ENCODE measurements around the gene MRAS.

Gene MRAS

GRCh38 chr3:138366006-138366759 lies 17.8 kb downstream of the MRAS start:
- H3K79me2 ChIP-seq (ENCODE audit: insufficient read depth, low read length): no peaks in the 10 kb centered on the region
- no peak overlapping the region for H3K27ac ChIP-seq (ENCODE audit: low read depth, low read length)
- no peak overlapping the region for H3K9ac ChIP-seq (ENCODE audit: low read length)
- no peak for TF ChIP-seq EZH2phosphoT487 (conservative IDR thresholded peaks at IDR 0.05; ENCODE audit: low read length)
- no peak for TF ChIP-seq CTCF (IDR thresholded peaks at IDR 0.05; ENCODE audit: insufficient read depth, low read length, poor library complexity, severe bottlenecking)
- H3K27me3 ChIP-seq (ENCODE audit: low read length): no peaks in the 10 kb centered on the region
- no peak overlapping the region for H3K4me2 ChIP-seq (ENCODE audit: low read depth, low read length, poor library complexity, severe bottlenecking)
- H3K9me2 ChIP-seq (replicated peaks; ENCODE audit: insufficient read depth, low read length): no peaks in the 10 kb centered on the region
- H3K9me3 ChIP-seq (ENCODE audit: insufficient read depth, low read length): no peaks in the 10 kb centered on the region
- no peak overlapping the region for H3K4me3 ChIP-seq (ENCODE audit: insufficient read depth, low read length, poor library complexity, severe bottlenecking)
- H3F3A ChIP-seq (ENCODE audit: insufficient read depth): no peaks in the 10 kb centered on the region
- no peak overlapping the region for H2AFZ ChIP-seq (ENCODE audit: low read depth, low read length, severe bottlenecking)
- no peaks in the 10 kb centered on the region for H4K20me1 ChIP-seq (ENCODE audit: low read depth, low read length)
- no peaks in the 10 kb centered on the region for H3K36me3 ChIP-seq (ENCODE audit: low read length)

GRCh38 chr3:138367326-138367850 lies 19.0 kb downstream of the MRAS start:
- H3F3A ChIP-seq (ENCODE audit: insufficient read depth): no peaks in the 10 kb centered on the region
- no peaks in the 10 kb centered on the region for H3K79me2 ChIP-seq (ENCODE audit: insufficient read depth, low read length)
- no peaks in the 10 kb centered on the region for H3K36me3 ChIP-seq (ENCODE audit: low read length)
- no peaks in the 10 kb centered on the region for H3K9me2 ChIP-seq (replicated peaks; ENCODE audit: insufficient read depth, low read length)
- no peak overlapping the region for H3K9ac ChIP-seq (ENCODE audit: low read length)
- H2AFZ ChIP-seq (ENCODE audit: low read depth, low read length, severe bottlenecking): no peak overlapping the region
- TF ChIP-seq CTCF (IDR thresholded peaks at IDR 0.05; ENCODE audit: insufficient read depth, low read length, poor library complexity, severe bottlenecking) (no peak), EZH2phosphoT487 (conservative IDR thresholded peaks at IDR 0.05; ENCODE audit: low read length) (no peak)
- H3K9me3 ChIP-seq (ENCODE audit: insufficient read depth, low read length): no peaks in the 10 kb centered on the region
- H3K4me3 ChIP-seq (ENCODE audit: insufficient read depth, low read length, poor library complexity, severe bottlenecking): no peak overlapping the region
- H3K4me2 ChIP-seq (ENCODE audit: low read depth, low read length, poor library complexity, severe bottlenecking): no peak overlapping the region
- H4K20me1 ChIP-seq (ENCODE audit: low read depth, low read length): no peaks in the 10 kb centered on the region
- no peak overlapping the region for H3K27ac ChIP-seq (ENCODE audit: low read depth, low read length)
- no peaks in the 10 kb centered on the region for H3K27me3 ChIP-seq (ENCODE audit: low read length)

GRCh38 chr3:138367911-138368310 lies 19.5 kb downstream of the MRAS start:
- Histone ChIP-seq H3K27me3 (ENCODE audit: low read length) (no peaks in the 10 kb centered on the region), H3K4me2 (ENCODE audit: low read depth, low read length, poor library complexity, severe bottlenecking) (no peak overlapping the region), H3K4me3 (ENCODE audit: insufficient read depth, low read length, poor library complexity, severe bottlenecking) (no peak overlapping the region), H3F3A (ENCODE audit: insufficient read depth) (no peaks in the 10 kb centered on the region), H2AFZ (ENCODE audit: low read depth, low read length, severe bottlenecking) (no peak overlapping the region), H3K79me2 (ENCODE audit: insufficient read depth, low read length) (no peaks in the 10 kb centered on the region), H3K9ac (ENCODE audit: low read length) (no peak overlapping the region), H3K9me2 (replicated peaks; ENCODE audit: insufficient read depth, low read length) (no peaks in the 10 kb centered on the region), H3K9me3 (ENCODE audit: insufficient read depth, low read length) (no peaks in the 10 kb centered on the region), H4K20me1 (ENCODE audit: low read depth, low read length) (no peaks in the 10 kb centered on the region), H3K27ac (ENCODE audit: low read depth, low read length) (no peak overlapping the region), H3K36me3 (ENCODE audit: low read length) (no peaks in the 10 kb centered on the region)
- TF ChIP-seq CTCF (IDR thresholded peaks at IDR 0.05; ENCODE audit: insufficient read depth, low read length, poor library complexity, severe bottlenecking) (no peak), EZH2phosphoT487 (conservative IDR thresholded peaks at IDR 0.05; ENCODE audit: low read length) (no peak)

All from SU-DHL-6 (cell line).